Muscle of back (tissue), 11 donors: Measurements from ENCODE around the gene SLC25A23. TPM values are rescaled to one million over a fixed set of nuclear protein-coding genes. Genes with fewer than 3 reads are reported as not detected.
"Not testable (repeated sequence)": the region's sequence is repeated elsewhere in the genome, so short reads cannot be mapped to it uniquely, and the experiment has no call there.

Source experiments
- DNase-seq, 3 donors: peaks; one replicate each; pipeline versions ENCODE4 v3.0.0 to v3.0.0-alpha.2; 2013
- polyA plus RNA-seq, 10 donors: library from polyadenylated mRNA; unstranded; fragments of 120-200 nt; gene quantifications; one replicate each; pipeline ENCODE4 v1.2.1, GENCODE V29; 2013; ENCODE audit not compliant: insufficient read length in 10 of 10

SLC25A23 gene
- polyA plus RNA-seq, 10 donors = 24.8 to 40.0 (median 31.4) TPM

DNA sequence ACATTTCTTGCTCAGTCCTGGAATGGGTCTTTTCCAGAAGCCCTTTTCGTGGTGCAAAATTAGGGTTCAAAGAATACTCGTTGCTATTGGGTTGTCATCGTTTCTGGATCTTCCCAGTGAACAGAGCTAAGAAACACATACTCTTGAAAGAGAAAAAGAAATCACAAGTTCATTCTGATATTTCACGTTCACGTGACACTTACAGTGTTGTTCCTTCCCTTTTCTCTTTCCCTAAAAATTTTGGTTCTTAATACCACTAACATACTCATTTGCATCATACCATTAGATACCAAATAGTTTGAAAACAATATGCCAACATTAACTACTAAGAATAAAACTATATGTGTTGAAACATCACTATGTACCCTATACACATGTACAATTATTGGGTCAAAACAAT is 53.2 kb downstream of the SLC25A23 start:
- DNase-seq = no peak

GRCh38 chr19:6402837-6403608 is 56.6 kb downstream of the SLC25A23 start:
- peak; percentile 62 to 92 (median 86) for DNase-seq

- DNase-seq = no peak
Measured at GRCh38 chr19:6402058-6402457, 57.5 kb downstream of the SLC25A23 start.

GRCh38 chr19:6400062-6400944 is 59.3 kb downstream of the SLC25A23 start:
- DNase-seq = not testable (repeated sequence)

DNA sequence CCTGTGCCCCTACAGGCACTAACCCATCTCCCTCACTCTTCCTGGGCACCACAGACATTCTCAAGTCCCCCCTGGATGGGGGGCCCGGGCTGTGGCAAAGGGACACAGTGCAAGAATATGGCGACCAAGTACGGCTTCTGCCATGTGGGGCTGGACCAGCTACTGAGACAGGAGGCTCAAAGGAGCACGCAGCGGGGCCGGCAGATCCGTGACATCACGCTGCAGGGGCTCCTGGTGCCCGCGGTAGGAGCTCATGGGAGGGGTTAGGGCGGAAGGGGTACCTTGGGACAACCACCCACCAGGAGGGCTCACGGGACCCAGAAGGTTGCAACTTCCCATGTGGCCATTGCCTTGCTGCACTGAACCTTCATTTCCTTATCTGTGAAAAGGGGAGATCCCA is 63.3 kb downstream of the SLC25A23 start:
- DNase-seq = no peak

DNA sequence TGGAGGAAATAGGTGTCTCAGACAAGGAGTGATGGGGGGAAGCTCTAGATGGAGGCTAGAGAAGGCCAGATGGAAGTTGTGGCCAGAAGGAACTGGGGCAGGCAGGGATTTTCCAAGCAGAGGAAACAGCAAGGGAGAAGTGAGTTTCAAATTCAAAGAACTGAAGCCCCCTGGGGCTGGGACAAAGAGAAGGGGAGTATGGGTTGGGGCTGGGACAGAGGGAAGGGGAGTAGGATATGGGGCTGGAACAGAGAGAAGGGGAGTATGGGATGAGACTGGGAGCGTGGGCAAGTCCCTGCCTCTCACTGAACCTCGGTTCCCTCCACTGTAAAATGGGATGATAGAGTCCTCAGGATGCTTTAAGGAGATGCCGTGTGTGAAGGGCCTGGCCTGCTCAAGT is 64.8 kb downstream of the SLC25A23 start:
- DNase-seq = no peak

DNA sequence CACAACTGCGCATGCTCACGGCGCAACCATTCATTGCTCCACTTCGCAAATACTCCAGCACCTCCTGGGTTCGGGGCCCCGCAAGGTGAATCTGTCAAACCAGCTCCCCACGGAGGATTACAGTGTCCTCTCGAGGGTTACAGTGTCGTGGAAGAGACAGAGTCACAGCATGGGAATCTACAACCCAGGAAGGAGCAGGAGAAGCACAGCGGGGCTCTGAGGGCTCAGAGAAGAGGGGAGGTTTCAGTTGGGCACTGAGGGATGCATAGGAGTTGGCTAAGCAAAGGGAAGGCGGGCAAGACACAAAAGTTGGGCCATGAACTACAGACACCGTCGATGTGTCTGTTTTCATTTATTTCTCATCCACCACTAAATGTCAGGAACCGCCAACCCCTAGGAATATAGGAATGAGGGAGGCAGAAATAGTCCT is 65.6 kb downstream of the SLC25A23 start:
- no peak for DNase-seq

DNA sequence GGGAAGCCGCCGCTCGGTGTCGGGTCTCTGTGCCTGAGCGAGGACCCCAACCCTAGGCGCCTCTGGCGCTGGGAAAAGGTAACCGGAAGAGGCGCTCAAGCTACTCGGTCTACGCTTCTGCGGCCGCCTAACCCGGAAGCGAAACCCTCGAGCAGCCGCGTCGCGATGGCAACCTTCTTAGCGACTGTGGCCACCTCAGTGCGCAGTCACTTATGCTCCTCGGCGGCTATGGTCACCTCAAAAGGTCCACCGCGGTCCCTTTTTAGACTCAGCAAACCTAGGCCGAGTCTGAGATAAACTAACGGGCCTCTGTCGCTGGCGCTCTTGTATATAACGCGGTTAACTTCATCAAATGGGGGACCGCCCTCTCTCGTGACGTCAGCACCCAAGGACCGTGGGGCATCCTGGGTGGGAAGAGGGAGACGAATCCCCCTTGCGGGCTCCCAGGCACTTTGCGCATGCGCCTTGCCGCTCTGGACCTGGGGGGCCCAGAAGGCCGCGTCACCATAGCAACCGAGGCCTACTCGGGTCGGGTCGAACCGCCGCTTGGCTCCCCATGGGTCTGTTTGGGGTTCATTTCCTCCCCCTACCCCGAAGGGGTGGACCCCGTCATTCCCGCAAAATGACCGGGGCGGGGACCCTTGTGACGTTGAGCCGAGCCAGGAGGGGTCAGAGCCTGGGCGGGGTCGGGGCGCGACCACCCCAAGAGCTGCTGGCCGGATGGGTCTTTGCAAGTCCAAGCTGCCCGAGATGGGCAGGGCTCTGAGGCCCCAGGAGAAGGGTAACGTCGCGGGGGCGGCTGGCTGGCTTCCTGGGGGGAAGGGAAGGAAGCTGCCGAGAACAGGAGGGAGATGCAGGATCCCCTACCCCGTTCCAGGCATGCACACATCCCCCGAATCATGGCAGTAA is 66.3 kb downstream of the SLC25A23 start, which contains the start of gene GTF2F1:
GTF2F1 (minus strand) TSS at position 91 of the 909 bp plus-strand sequence. CDS start 169 bp downstream, outside the sequence.
- DNase-seq = peak; percentile 97 to 99 (median 98)

DNA sequence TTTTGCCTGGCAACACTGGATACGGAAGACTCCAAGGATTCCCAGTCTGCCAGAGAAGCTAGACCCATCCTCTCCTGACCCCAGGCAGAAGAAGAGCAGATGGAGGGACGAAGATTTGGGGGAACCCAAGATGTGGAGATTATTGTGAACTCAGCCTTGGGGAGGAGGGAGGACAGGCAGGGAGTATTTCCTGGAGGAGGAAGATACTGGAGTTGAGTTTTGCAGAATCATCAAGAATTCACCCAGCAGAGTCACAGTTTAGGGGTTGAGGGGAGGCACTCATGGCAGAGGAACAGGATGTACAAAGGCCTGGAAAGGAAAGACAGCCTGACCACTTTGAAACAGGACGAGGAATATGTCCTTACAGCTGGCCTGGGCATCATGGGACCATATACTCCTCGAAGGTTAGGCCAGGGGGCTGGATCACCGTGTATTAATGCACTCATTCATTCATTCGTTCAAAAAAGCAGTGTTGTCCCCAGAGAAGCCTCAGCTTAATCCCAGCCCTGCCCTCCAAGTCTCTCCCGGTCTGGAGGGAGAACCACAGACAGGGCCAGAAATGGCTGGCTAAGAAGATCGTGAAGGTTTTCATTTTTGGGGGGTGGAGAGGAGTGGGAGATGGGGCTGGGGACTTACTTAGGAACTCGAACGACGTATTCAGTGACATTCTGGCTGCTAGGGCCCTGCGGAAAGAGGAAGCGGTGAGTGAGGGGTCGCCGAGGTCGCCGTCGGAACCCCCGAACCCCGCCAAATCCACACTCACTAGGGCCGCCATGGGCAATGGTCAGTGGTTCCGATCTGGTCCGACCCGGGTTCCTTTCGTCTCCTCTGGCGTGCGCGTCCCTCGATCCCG is 67.1 kb downstream of the SLC25A23 start:
- no peak for DNase-seq

Other genes starting within 250 kb of the SLC25A23 start
- gene MLLT1, start 179.8 kb downstream of the SLC25A23 start, polyA plus RNA-seq = 10 to 100 TPM; 34.9 to 56.8 (median 45.0) TPM
- gene ACER1, start 126.2 kb downstream of the SLC25A23 start, polyA plus RNA-seq = under 1 TPM in 3 of 10 donors, not detected in 7; 0.08 to 0.28 (median 0.11) TPM
- 10 to 100 TPM; 50.6 to 62.3 (median 55.5) TPM for gene CLPP, start 98.3 kb downstream of the SLC25A23 start, polyA plus RNA-seq
- 100 to 1,000 TPM in 1 of 10 donors, 10 to 100 TPM in 9; 67.5 to 103 (median 75.4) TPM for gene ALKBH7, start 87.0 kb downstream of the SLC25A23 start, polyA plus RNA-seq
- 1 to 10 TPM in 4 of 10 donors, under 1 TPM in 6; 0.69 to 1.3 (median 0.94) TPM for gene PSPN, start 83.9 kb downstream of the SLC25A23 start, polyA plus RNA-seq
- 10 to 100 TPM; 39.2 to 77.9 (median 54.0) TPM for gene GTF2F1, start 66.6 kb downstream of the SLC25A23 start, polyA plus RNA-seq
- 100 to 1,000 TPM; 153 to 254 (median 184) TPM for gene KHSRP, start 35.0 kb downstream of the SLC25A23 start, polyA plus RNA-seq
- gene SLC25A41, start 26.0 kb downstream of the SLC25A23 start, polyA plus RNA-seq = 1 to 10 TPM in 1 of 10 donors, under 1 TPM in 9; 0.16 to 1.2 (median 0.30) TPM
- 1 to 10 TPM in 2 of 10 donors, under 1 TPM in 2, not detected in 6; 0.22 to 1.2 (median 0.68) TPM for gene CRB3, start 4.5 kb upstream of the SLC25A23 start, polyA plus RNA-seq
- gene DENND1C, start 22.0 kb upstream of the SLC25A23 start, polyA plus RNA-seq = 1 to 10 TPM in 6 of 10 donors, under 1 TPM in 4; 0.39 to 4.3 (median 1.1) TPM
- gene TUBB4A, start 42.5 kb upstream of the SLC25A23 start, polyA plus RNA-seq = 1 to 10 TPM in 4 of 10 donors, under 1 TPM in 6; 0.16 to 1.8 (median 0.76) TPM
- gene TNFSF9, start 71.2 kb upstream of the SLC25A23 start, polyA plus RNA-seq = 1 to 10 TPM in 6 of 10 donors, under 1 TPM in 4; 0.28 to 2.8 (median 1.2) TPM
- gene CD70, start 131.4 kb upstream of the SLC25A23 start, polyA plus RNA-seq = 1 to 10 TPM in 4 of 10 donors, under 1 TPM in 5, not detected in 1; 0.20 to 3.0 (median 0.91) TPM
- gene TNFSF14, start 210.4 kb upstream of the SLC25A23 start, polyA plus RNA-seq = under 1 TPM in 6 of 10 donors, not detected in 4; 0.03 to 0.44 (median 0.16) TPM